Peyer's patch (tissue), 4 donors: ENCODE results near the gene DUSP9.

Source experiments
- CTCF ChIP-seq, 6 experiments: fragments of 450-650 bp in 4 of 6; fragments of 200-600 bp in 2 of 6; sonication (generic) in 1 of 6; IDR thresholded peaks; one replicate each; pipeline ENCODE4 v1.5.1; 2017 to 2019; ENCODE audit warnings: antibody characterized with exemption in 6 of 6, mild to moderate bottlenecking in 3 of 6, moderate library complexity in 1 of 6
- POLR2A ChIP-seq, 2 donors: fragments of 450-650 bp; IDR thresholded peaks; one replicate each; pipeline ENCODE4 v1.5.1; 2017; ENCODE audit warnings: antibody characterized with exemption in 2 of 2, mild to moderate bottlenecking in 2 of 2, moderate library complexity in 2 of 2

- TF ChIP-seq POLR2A (IDR thresholded peaks at IDR 0.05): no peak
- no peak for TF ChIP-seq CTCF (IDR thresholded peaks at IDR 0.05)
Measured at GRCh38 chrX:153668423-153669173, 21.6 kb downstream of the DUSP9 start.
